ENCODE measurements around the gene IL1RAP.
"Not testable (repeated sequence)": the region's sequence is repeated elsewhere in the genome, so short reads cannot be mapped to it uniquely, and the experiment has no call there.

IL1RAP gene

GRCh38 chr3:190505381-190506003, 8.4 kb upstream of the IL1RAP start:
- in situ Hi-C loops (cut with HindIII; ENCODE audit: low sequenced_read_pairs): no loop called here

DNA sequence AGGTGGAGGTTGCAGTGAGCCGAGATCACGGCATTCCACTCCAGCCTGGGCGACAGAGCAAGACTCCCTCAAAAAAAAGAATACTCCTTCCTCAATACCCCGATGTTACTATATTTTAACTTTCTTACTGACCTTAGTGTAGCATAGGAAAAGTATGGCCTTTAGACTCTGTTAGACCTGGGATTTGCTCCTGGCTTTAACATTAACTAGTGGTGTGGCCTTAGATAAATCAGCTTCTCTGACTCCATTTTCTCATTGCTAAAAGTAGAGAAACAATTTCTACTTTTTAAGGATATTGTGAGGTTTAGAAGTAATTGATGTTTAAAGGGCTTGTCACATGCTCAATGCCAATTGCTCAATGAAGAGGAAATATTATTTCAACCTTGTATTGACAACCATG, 7.6 kb upstream of the IL1RAP start:
- in situ Hi-C loops (cut with HindIII; ENCODE audit: low sequenced_read_pairs): no loop called here

DNA sequence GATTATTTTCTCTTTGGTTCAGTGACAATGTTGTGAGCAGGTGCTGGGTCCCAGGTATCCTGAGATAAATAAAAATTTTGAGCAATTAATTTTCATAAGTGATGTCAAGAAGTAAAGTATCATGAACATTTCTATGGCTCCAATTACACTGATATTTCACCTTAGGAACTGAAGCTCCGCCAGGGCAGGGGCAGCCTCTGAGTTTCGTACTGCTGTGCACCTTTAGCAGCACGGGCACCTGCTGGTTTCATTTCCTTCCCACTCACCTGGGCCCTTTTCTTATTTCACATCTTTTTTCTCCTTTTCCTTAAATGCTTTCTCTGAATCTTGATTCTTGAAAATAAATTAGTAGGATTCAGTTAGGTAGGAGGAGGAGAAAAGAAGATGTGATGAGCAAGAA, 1.2 kb upstream of the IL1RAP start:
- in situ Hi-C loops (cut with HindIII; ENCODE audit: low sequenced_read_pairs): no loop called here

DNA sequence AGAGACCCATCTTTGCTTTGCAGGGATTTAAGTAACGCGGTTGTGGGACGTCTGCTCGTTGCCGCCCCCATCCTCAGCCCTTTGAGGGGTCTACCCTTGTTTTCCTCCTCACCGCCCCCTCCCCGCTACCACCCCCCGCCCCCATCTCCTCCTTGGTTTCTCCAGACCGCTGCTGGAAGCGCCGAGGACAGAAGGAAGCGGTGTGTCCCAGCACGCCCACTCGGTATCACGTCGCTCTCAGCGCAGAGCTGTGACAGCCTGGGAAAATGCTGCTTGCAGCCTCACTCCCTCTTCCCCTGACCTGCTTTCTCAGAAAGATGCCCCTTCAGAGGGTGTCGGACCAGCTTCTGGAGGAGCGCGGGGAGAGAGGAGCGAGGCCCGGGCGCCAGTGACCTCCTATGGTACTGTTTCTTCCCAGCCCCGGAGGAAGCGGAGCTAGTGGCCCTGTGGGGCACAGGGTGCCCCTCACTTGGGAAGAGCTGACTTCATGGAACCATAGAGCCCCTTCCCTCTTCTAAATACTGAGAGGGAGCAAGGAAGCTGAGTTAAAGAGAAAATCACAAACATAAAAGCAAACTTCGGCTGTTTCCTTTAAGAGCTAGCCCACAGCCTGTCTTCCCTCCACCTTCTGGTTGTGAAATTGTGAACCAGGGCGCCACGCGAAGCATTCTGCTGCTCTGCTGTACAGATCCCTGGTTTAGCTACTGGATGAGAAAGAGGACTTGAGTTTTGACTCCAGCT, 698 bp downstream of the IL1RAP start:
- in situ Hi-C loops (cut with HindIII; ENCODE audit: low sequenced_read_pairs): no loop called here

DNA sequence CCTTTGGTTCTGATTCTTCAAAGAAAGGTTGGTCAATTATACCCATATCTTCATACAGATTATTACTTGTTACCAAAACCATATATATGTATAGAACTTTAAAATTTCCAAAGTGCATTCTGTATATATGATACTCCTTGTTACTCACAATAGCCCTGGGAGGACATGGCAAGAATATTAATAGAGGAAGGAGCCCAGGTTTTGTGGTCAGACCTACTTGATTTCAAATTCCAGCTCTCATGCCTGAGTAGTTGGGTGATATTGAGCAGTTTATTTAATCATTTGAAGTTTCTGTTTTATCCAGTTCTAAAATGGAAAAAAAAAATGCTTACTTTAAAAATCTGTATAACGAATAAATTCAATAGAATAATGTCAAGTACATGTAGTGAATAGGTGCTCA, 2.5 kb downstream of the IL1RAP start:
- in situ Hi-C loops (cut with HindIII; ENCODE audit: low sequenced_read_pairs): no loop called here

- in situ Hi-C loops (cut with HindIII; ENCODE audit: low sequenced_read_pairs): no loop called here
These were observed 3.8 kb downstream of the IL1RAP start for GRCh38 chr3:190517687-190518086.

DNA sequence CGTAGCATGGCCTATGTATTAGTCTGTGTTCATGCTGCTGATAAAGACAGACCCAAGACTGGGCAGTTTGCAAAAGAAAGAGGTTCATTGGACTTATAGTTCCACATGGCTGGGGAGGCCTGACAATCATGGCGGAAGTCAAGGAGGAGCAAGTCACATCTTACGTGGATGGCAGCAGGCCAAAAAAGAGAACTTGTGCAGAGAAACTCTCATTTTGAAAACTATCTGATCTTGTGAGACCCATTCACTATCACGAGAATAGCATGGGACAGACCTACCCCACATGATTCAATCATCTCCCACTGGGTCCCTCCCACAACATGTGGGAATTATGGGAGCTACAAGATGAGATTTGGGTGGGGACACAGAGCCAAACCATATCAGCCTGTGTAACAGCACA, 4.6 kb downstream of the IL1RAP start:
- in situ Hi-C loops (cut with HindIII; ENCODE audit: low sequenced_read_pairs): not testable (repeated sequence)

GRCh38 chr3:190519886-190520285, 6.0 kb downstream of the IL1RAP start:
- in situ Hi-C loops (cut with HindIII; ENCODE audit: low sequenced_read_pairs): no loop called here

- in situ Hi-C loops (cut with HindIII; ENCODE audit: low sequenced_read_pairs): no loop called here
These were observed 8.1 kb downstream of the IL1RAP start for GRCh38 chr3:190521998-190522397.

DNA sequence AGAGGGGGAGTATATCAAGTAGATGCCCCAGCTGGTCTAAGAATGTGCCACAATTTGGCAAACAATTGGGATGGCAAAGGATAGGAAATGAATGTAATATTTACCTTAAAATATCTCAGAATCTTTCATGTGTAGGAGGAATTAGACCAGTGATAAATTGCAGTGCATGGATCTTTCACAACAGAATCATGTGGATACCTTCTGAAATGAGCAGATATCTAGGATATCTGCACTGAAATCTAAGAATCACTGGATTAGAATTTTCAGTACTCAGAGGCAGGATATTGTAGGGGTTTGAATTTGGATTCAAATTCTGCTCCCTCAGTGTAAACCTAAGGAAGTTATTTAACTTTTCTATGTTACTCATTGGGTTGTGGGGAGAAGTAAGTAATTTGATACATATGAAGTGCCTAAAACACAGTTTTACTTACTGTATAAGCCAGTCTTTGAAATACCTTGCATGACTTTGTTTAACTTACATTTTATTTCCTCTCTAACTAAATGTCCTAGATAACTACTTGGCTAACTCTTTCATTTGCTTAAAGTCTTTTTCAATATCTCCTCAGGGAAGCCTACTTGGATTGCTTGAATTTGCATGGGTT, 8.8 kb downstream of the IL1RAP start:
- in situ Hi-C loops (cut with HindIII; ENCODE audit: low sequenced_read_pairs): no loop called here

- in situ Hi-C loops (cut with HindIII; ENCODE audit: low sequenced_read_pairs): no loop called here
These were observed 11.1 kb downstream of the IL1RAP start for GRCh38 chr3:190524942-190525341.

- in situ Hi-C loops (cut with HindIII; ENCODE audit: low sequenced_read_pairs): no loop called here
These were observed 11.7 kb downstream of the IL1RAP start for GRCh38 chr3:190525634-190526033.

GRCh38 chr3:190526787-190527762, 13.2 kb downstream of the IL1RAP start:
- in situ Hi-C loops (cut with HindIII; ENCODE audit: low sequenced_read_pairs): no loop called here

GRCh38 chr3:190528706-190529105, 14.8 kb downstream of the IL1RAP start:
- in situ Hi-C loops (cut with HindIII; ENCODE audit: low sequenced_read_pairs): no loop called here

GRCh38 chr3:190531406-190531805, 17.5 kb downstream of the IL1RAP start:
- in situ Hi-C loops (cut with HindIII; ENCODE audit: low sequenced_read_pairs): no loop called here

- in situ Hi-C loops (cut with HindIII; ENCODE audit: low sequenced_read_pairs): no loop called here
These were observed 18.9 kb downstream of the IL1RAP start for GRCh38 chr3:190532731-190533203.

DNA sequence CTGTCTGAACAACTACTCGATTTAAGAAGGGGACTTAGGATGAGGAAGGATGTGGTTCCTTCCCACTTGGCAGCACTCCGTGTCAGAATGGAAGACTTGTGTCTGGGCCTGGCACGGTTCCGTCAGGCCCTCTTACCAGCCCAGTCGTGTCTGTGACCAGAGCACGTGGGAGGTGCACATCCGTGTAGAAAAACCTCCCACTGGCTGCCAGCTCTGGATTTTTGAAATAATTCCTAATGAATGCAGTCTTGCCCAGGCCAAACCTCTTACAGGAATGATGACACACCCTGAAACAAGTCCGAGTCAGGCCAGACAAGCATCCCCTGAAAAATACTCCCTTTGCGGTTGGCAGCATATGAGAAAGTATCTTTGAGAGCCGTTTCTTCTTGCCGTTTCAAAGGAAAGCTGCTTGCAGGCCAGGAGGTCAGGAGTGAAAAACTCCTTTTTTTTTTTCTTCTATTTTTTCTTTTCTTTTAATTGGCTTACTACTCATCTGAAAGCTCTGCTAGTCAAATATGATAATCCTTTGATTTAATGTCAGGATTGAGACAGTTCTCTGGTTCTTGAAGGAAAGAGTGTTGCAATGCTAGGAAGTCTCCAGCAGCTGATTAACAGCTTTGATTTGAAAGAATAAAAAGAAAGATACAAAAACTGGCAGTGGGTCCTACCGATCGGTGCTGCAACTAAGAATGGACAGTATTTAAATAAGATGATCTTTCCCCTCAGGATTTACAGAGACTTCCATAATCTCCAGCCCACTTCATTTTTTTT, 19.8 kb downstream of the IL1RAP start:
- in situ Hi-C loops (cut with HindIII; ENCODE audit: low sequenced_read_pairs): no loop called here

DNA sequence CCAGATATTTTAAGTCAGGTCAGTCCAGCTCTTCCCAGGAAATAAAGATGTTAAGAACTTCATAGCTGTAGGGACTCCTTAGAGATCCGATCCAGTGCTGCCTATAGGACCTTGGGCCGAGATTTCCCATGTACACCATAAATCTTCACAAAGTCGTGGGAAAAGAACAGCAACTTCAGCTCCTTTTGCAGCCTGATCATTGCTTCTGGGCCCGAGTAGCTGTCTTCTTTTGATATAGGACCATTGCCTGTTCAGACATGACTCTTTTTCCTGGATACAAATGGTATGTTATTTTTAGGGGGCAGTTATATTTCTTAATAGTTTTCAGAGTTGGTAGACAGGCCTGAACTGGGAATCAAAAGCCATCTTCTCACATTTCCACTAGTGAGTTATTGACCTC, 20.5 kb downstream of the IL1RAP start:
- in situ Hi-C loops (cut with HindIII; ENCODE audit: low sequenced_read_pairs): no loop called here

DNA sequence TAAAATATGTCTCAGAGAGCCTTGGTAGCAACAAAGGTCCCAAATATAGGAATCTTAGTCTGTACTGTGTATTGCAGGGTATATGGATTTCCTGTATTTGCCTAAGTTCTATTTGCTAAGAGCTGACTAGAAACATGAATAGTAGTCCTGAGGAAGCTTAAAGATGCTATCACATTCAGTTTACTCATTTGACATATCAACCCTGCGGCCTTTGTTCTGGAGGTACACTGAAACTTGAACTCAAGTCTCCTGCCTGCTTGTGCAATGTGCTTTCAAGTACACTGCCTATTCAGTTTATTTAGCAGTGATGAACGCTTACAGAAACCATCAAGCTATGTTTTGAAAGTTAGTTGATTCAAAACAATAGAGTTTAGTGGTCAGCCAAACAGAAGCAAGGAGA, 21.1 kb downstream of the IL1RAP start:
- in situ Hi-C loops (cut with HindIII; ENCODE audit: low sequenced_read_pairs): no loop called here

- in situ Hi-C loops (cut with HindIII; ENCODE audit: low sequenced_read_pairs): no loop called here
These were observed 23.3 kb downstream of the IL1RAP start for GRCh38 chr3:190537146-190537545.

Data from DLD1 (cell line).